Medulla oblongata (tissue), 1 donor: ENCODE data around the gene ADGB.

Experiments
- DNase-seq: peaks from one replicate; pipeline ENCODE4 v3.0.0-alpha.2; 2015; ENCODE audit errors: extremely low spot score

ADGB gene

GRCh38 chr6:146634022-146634421 is 35.2 kb downstream of the ADGB start:
- DNase-seq = no peak

GRCh38 chr6:146635165-146635564 is 36.4 kb downstream of the ADGB start:
- DNase-seq = no peak

GRCh38 chr6:146636481-146636880 is 37.7 kb downstream of the ADGB start:
- no peak for DNase-seq

GRCh38 chr6:146642921-146643320 is 44.1 kb downstream of the ADGB start:
- no peak for DNase-seq

- no peak for DNase-seq
These were observed 52.2 kb downstream of the ADGB start for GRCh38 chr6:146650799-146651481.

GRCh38 chr6:146651482-146651863 is 52.7 kb downstream of the ADGB start:
- DNase-seq = no peak

- no peak for DNase-seq
These were observed 58.7 kb downstream of the ADGB start for GRCh38 chr6:146657432-146657831.

GRCh38 chr6:146664871-146665360 is 66.1 kb downstream of the ADGB start:
- DNase-seq = no peak

GRCh38 chr6:146666909-146667308 is 68.1 kb downstream of the ADGB start:
- DNase-seq = no peak

- DNase-seq = no peak
These were observed 71.4 kb downstream of the ADGB start for GRCh38 chr6:146670161-146670560.

- DNase-seq = no peak
These were observed 74.3 kb downstream of the ADGB start for GRCh38 chr6:146673069-146673468.

- DNase-seq = peak; percentile 23
These were observed 80.6 kb downstream of the ADGB start for GRCh38 chr6:146679386-146679785.

- DNase-seq = no peak
These were observed 84.1 kb downstream of the ADGB start for GRCh38 chr6:146682919-146683318.

GRCh38 chr6:146689806-146690205 is 91.0 kb downstream of the ADGB start:
- no peak for DNase-seq

GRCh38 chr6:146693342-146693741 is 94.6 kb downstream of the ADGB start:
- no peak for DNase-seq

- no peak for DNase-seq
These were observed 99.1 kb downstream of the ADGB start for GRCh38 chr6:146697921-146698320.

GRCh38 chr6:146700078-146700686 is 101.4 kb downstream of the ADGB start:
- peak; percentile 97 for DNase-seq

- DNase-seq = no peak
These were observed 102.9 kb downstream of the ADGB start for GRCh38 chr6:146701632-146702031.

- DNase-seq = no peak
These were observed 110.4 kb downstream of the ADGB start for GRCh38 chr6:146709036-146709622.

- DNase-seq = no peak
These were observed 120.6 kb downstream of the ADGB start for GRCh38 chr6:146719387-146719786.

- DNase-seq = no peak
These were observed 140.9 kb downstream of the ADGB start for GRCh38 chr6:146739696-146740095.

- DNase-seq = no peak
These were observed 142.8 kb downstream of the ADGB start for GRCh38 chr6:146741609-146742008.

- no peak for DNase-seq
These were observed 154.5 kb downstream of the ADGB start for GRCh38 chr6:146753306-146753705.
